HG02610 (cell line): Measurements from ENCODE around the gene KRTAP9-7.
"Not testable (repeated sequence)": the region's sequence is repeated elsewhere in the genome, so short reads cannot be mapped to it uniquely, and the experiment has no call there.

ENCODE experiments used
- ATAC-seq: cut with Tn5 transposase; IDR thresholded peaks from one replicate; pipeline ENCODE4 v1.9.1; 2021; ENCODE audit warnings: mild to moderate bottlenecking, moderate library complexity; ENCODE audit not compliant: unreplicated experiment

KRTAP9-7 gene

GRCh38 chr17:41275648-41276190 is at the start of gene KRTAP9-7:
Gene KRTAP9-7, plus strand, starts transcription at chr17:41275698. Its CDS starts 0 bp downstream, at chr17:41275698.
- not testable (repeated sequence) for ATAC-seq

- ATAC-seq = no peak
Observed at GRCh38 chr17:41226051-41226450, 49.4 kb upstream of the KRTAP9-7 start.

- ATAC-seq = not testable (repeated sequence)
Observed at GRCh38 chr17:41226598-41227095, 48.9 kb upstream of the KRTAP9-7 start, which contains the start of gene KRTAP9-2. Gene KRTAP9-2, plus strand, starts transcription at chr17:41226648. Its CDS starts 7 bp downstream, at chr17:41226655.

GRCh38 chr17:41230094-41230493 is 45.4 kb upstream of the KRTAP9-7 start:
- no peak for ATAC-seq

GRCh38 chr17:41231731-41232130 is 43.8 kb upstream of the KRTAP9-7 start:
- no peak for ATAC-seq

- not testable (repeated sequence) for ATAC-seq
Observed at GRCh38 chr17:41232399-41233105, 42.9 kb upstream of the KRTAP9-7 start, which contains the start of gene KRTAP9-3. Gene KRTAP9-3, plus strand, starts transcription at chr17:41232449. Its CDS starts 53 bp downstream, at chr17:41232502.

GRCh38 chr17:41237116-41237515 is 38.4 kb upstream of the KRTAP9-7 start:
- not testable (repeated sequence) for ATAC-seq

GRCh38 chr17:41237949-41238437 is 37.5 kb upstream of the KRTAP9-7 start, which contains the start of gene KRTAP9-8:
Gene KRTAP9-8, plus strand, starts transcription at chr17:41237999. Its CDS starts 53 bp downstream, at chr17:41238052.
- ATAC-seq = not testable (repeated sequence)

- ATAC-seq = not testable (repeated sequence)
Observed at GRCh38 chr17:41246995-41247787, 28.3 kb upstream of the KRTAP9-7 start.

- ATAC-seq = not testable (repeated sequence)
Observed at GRCh38 chr17:41249637-41250240, 25.8 kb upstream of the KRTAP9-7 start, which contains the start of gene KRTAP9-4. Gene KRTAP9-4, plus strand, starts transcription at chr17:41249687. Its CDS starts 34 bp downstream, at chr17:41249721.

- ATAC-seq = no peak
Observed at GRCh38 chr17:41251261-41251660, 24.2 kb upstream of the KRTAP9-7 start.

- ATAC-seq = no peak
Observed at GRCh38 chr17:41254861-41255260, 20.6 kb upstream of the KRTAP9-7 start.

- not testable (repeated sequence) for ATAC-seq
Observed at GRCh38 chr17:41255381-41256290, 19.9 kb upstream of the KRTAP9-7 start, which contains the start of gene KRTAP9-9. Gene KRTAP9-9, plus strand, starts transcription at chr17:41255384.

GRCh38 chr17:41256291-41256685 is 19.2 kb upstream of the KRTAP9-7 start:
- ATAC-seq = no peak

GRCh38 chr17:41258406-41258805 is 17.1 kb upstream of the KRTAP9-7 start:
- ATAC-seq = no peak

GRCh38 chr17:41263212-41263611 is 12.3 kb upstream of the KRTAP9-7 start:
- no peak for ATAC-seq

GRCh38 chr17:41264599-41264998 is 10.9 kb upstream of the KRTAP9-7 start:
- ATAC-seq = no peak

GRCh38 chr17:41265078-41265477 is 10.4 kb upstream of the KRTAP9-7 start, which contains the start of gene KRTAP9-6:
Gene KRTAP9-6, plus strand, starts transcription at chr17:41265378. Its CDS starts 0 bp downstream, at chr17:41265378.
- no peak for ATAC-seq

- no peak for ATAC-seq
Observed at GRCh38 chr17:41267711-41268110, 7.8 kb upstream of the KRTAP9-7 start.
